Right lobe of liver (tissue), 6 donors: ENCODE measurements around the gene SIM2. TPM values are rescaled to one million over a fixed set of nuclear protein-coding genes. Genes with fewer than 3 reads are reported as not detected.

Experiments used
- ATAC-seq, 4 donors: fragments of 200-7000 bp; cut with Tn5 transposase; one replicate each; pipeline ENCODE4 v1.9.1; 2020; ENCODE audit warnings: mild to moderate bottlenecking in 4 of 4, moderate library complexity in 4 of 4
- DNase-seq, 3 donors: peaks; one replicate each; pipeline ENCODE4 v3.0.0-alpha.2; 2020
- H3K27ac ChIP-seq, 3 donors: fragments of 200-600 bp; one replicate each; pipeline ENCODE4 v1.8.0; 2022
- H3K27me3 ChIP-seq, 2 donors: fragments of 200-600 bp; one replicate each; pipeline ENCODE4 v1.8.0; 2022
- H3K36me3 ChIP-seq, 4 donors: fragments of 200-600 bp; sonication (generic) in 1 of 4; one replicate each; pipeline versions ENCODE4 v1.5.1 to v1.8.0; 2017 to 2022; ENCODE audit warnings: control low read depth in 1 of 4
- H3K4me1 ChIP-seq, 4 donors: fragments of 200-600 bp; sonication (generic) in 1 of 4; one replicate each; pipeline versions ENCODE4 v1.5.1 to v1.8.0; 2017 to 2022; ENCODE audit warnings: control low read depth in 1 of 4
- H3K4me3 ChIP-seq, 3 donors: fragments of 200-600 bp; one replicate each; pipeline ENCODE4 v1.8.0; 2022
- H3K9me3 ChIP-seq, 4 donors: fragments of 200-600 bp; sonication (generic) in 1 of 4; one replicate each; pipeline versions ENCODE4 v1.5.1 to v1.8.0; 2017 to 2022; ENCODE audit warnings: control low read depth in 1 of 4
- POLR2A ChIP-seq: fragments of 450-650 bp; IDR thresholded peaks from one replicate; pipeline ENCODE4 v1.6.1; 2017; ENCODE audit warnings: antibody characterized with exemption, mild to moderate bottlenecking
- WGBS: methylation state at CpG from one replicate; pipeline ENCODE4 v1.1.6; 2018; ENCODE audit warnings: low coverage, low lambda C conversion rate; ENCODE audit not compliant: insufficient coverage; ENCODE audit errors: missing lambda C conversion rate; 5-methylcytosine and 5-hydroxymethylcytosine counted together
- intact Hi-C, 2 donors: fragments of 100-400 bp; cut with DNase I; formaldehyde crosslinking; loops; one replicate each; pipeline versions ENCODE4 v1.11.2 to v1.14.1; 2022
- total RNA-seq, 6 experiments: library from RNA; depleted of rRNA in 2 of 6; stranded (reverse); fragments of >200 nt in 2 of 6; fragmentation: NEBNext Ultra II Directional in 3 of 6; extraction: Animal tissue kit (Norgen Biotek cat#: 25700) in 3 of 6; gene quantifications; one replicate each; pipeline versions ENCODE4 v1.1.0 to v1.2.4, GENCODE V29; 2016 to 2023
- TF ChIP-seq, protein P1 (sequence below), 4 donors: fragments of 200-600 bp in 3 of 4; fragments of 450-650 bp in 1 of 4; IDR thresholded peaks; one replicate each; pipeline versions ENCODE4 v1.5.1 to v1.8.0; 2016 to 2022; ENCODE audit warnings: antibody characterized with exemption in 4 of 4, mild to moderate bottlenecking in 2 of 4
- donor health status: DM: no; HTN: yes; CAD: no.
- donor health status: DM: no; HTN: no; CAD: no.
- donor health status: DM: no; HTN: no; CAD: no.
- donor health status: DM: no; HTN: yes; CAD: no.
- donor health status: DM: no; HTN: yes; CAD: no.

SIM2 gene
- total RNA-seq, 6 experiments from 2014 or later = not detected

DNA sequence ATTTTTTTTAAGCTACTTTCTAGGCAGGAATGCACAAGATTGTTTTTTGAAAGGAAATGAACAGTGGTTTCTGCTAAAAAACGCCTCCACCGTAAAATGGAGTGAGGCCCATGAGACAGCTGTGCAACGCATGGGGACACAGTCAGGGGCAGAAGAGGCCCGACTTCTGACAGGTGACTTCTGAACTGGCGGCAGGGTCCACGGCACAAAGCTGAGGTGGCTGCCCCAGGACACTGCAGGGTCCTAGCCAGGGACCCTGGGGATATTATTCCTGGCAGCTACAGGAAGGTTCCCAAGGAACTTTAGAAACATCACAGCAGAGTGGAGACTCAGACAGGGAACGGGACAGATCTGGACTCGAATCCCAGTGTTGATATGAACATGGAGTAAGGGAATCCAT lies 75.1 kb downstream of the SIM2 start:
- DNase-seq = no peak
- intact Hi-C loops = no loop called here
- Histone ChIP-seq H3K36me3 (no peaks in the 10 kb centered on the region), H3K4me1 (peaks cover 0 to 12% (median 4%) of the 10 kb centered on the region in 4 donors), H3K27ac (no peak overlapping the region), H3K9me3 (no peaks in the 10 kb centered on the region), H3K27me3 (no peaks in the 10 kb centered on the region), H3K4me3 (no peak overlapping the region)
- ATAC-seq = no peak
- WGBS = 59% methylated on average over 8 of the region's 8 CpGs
- TF ChIP-seq, protein P1, sequence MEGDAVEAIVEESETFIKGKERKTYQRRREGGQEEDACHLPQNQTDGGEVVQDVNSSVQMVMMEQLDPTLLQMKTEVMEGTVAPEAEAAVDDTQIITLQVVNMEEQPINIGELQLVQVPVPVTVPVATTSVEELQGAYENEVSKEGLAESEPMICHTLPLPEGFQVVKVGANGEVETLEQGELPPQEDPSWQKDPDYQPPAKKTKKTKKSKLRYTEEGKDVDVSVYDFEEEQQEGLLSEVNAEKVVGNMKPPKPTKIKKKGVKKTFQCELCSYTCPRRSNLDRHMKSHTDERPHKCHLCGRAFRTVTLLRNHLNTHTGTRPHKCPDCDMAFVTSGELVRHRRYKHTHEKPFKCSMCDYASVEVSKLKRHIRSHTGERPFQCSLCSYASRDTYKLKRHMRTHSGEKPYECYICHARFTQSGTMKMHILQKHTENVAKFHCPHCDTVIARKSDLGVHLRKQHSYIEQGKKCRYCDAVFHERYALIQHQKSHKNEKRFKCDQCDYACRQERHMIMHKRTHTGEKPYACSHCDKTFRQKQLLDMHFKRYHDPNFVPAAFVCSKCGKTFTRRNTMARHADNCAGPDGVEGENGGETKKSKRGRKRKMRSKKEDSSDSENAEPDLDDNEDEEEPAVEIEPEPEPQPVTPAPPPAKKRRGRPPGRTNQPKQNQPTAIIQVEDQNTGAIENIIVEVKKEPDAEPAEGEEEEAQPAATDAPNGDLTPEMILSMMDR (IDR thresholded peaks at IDR 0.05) = no peak
- no peak for TF ChIP-seq POLR2A

DNA sequence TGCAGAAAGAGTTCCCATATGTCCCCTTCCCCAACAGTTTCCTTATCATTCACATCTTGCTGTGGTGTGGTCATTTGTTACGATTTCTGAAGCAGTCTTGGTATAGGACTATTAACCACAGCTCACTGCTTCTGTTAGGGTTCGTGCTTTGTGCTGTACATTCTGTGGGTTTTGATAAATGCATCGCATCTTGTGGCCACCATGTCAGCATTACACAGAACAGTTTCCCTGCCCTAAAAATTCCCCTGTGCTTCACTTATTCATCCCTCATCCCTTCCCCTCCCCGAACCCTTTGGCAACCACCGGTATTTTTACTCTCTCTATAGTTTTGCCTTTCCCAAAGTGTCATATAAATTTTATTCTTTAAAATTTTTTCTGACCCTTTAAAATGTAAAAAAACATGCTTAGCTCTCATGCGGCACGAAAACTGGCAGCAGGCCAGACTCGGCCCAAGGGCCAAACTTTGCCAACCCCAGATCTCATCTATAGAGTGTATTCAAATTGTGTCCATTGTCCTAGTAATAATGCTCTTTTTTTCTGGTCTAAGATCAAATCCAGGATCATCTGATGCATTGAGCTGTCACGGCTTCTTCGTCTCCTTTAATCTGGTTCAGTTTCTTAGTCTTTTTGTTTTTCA lies 78.2 kb downstream of the SIM2 start:
- H3K4me3 ChIP-seq = no peak overlapping the region
- H3K27ac ChIP-seq = no peak overlapping the region
- no peaks in the 10 kb centered on the region for H3K27me3 ChIP-seq
- ATAC-seq = no peak
- peak in 1 of 3 donors; percentile 18 for DNase-seq
- H3K4me1 ChIP-seq = peaks cover 0 to 12% (median 4%) of the 10 kb centered on the region in 4 donors
- H3K36me3 ChIP-seq = no peaks in the 10 kb centered on the region
- H3K9me3 ChIP-seq = no peaks in the 10 kb centered on the region
- TF ChIP-seq POLR2A = no peak
- TF ChIP-seq, protein P1 (IDR thresholded peaks at IDR 0.05) = no peak
- 70% methylated on average over 10 of the region's 10 CpGs for WGBS
- intact Hi-C loops = no loop called here

DNA sequence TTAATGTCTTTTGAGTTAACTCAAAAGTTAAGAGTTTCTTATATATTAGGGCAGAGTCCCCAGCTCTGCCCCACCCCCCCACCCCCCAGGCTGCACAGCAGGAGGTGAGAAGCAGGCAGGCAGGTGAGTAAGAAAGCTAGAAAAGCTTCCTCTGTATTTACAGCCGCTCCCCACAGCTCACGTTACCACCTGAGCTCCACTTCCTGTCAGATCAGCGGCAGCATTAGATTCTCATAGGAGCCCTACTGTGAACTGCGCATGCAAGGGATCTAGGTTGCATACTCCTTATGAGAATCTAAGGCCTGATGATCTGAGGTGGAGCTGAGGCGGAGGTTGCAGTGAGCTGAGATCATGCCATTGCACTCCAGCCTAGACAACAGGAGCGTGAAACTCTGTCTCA lies 81.9 kb downstream of the SIM2 start:
- no peak for ATAC-seq
- Histone ChIP-seq H3K36me3 (no peaks in the 10 kb centered on the region), H3K4me1 (no peaks in the 10 kb centered on the region), H3K27ac (no peak overlapping the region), H3K4me3 (no peak overlapping the region), H3K9me3 (no peaks in the 10 kb centered on the region), H3K27me3 (no peaks in the 10 kb centered on the region)
- peak in 1 of 3 donors; percentile 10 for DNase-seq
- 67% methylated on average over 3 of the region's 6 CpGs for WGBS
- TF ChIP-seq, protein P1 (IDR thresholded peaks at IDR 0.05) = no peak
- TF ChIP-seq POLR2A = no peak
- intact Hi-C loops = no loop called here

DNA sequence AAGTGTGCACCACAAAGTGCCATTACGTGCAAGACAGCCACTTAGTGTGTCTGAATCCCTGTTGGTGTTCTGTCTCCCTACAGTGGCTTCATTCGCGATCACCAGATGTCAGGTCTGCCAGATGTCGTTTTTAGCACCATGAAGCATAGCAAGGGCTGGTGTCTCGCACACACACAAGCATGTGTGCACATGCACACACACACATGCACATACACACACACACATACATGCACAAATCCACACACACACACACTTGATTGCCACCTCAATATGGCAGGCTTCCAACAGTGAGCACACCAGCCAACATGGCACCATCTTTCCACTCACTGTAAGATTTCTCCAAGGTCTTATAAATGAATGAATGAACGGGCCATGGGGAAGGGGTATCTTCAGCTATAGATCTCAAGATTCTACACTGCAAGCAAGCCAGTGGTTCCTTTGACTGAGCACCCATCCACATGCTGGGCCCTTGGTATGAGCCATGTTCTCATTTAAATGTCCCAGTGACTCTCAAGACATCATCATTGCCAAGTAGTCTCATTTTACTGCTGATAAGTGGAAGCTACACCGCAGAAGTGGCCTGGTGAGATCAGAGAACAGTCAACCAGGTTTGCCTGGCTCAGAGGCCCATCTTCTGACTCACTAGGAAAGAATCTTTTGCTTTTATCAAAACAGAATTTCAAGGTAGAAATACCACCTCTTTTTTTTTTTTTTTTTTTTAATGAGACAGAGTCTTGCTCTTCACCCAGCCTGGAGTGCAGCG lies 84.9 kb downstream of the SIM2 start:
- Histone ChIP-seq H3K4me3 (no peak overlapping the region), H3K4me1 (no peaks in the 10 kb centered on the region), H3K27ac (no peak overlapping the region), H3K9me3 (no peaks in the 10 kb centered on the region), H3K27me3 (no peaks in the 10 kb centered on the region), H3K36me3 (no peaks in the 10 kb centered on the region)
- intact Hi-C loops = no loop called here
- TF ChIP-seq POLR2A = no peak
- WGBS = 98% methylated on average over 5 of the region's 8 CpGs
- no peak for DNase-seq
- ATAC-seq = no peak

DNA sequence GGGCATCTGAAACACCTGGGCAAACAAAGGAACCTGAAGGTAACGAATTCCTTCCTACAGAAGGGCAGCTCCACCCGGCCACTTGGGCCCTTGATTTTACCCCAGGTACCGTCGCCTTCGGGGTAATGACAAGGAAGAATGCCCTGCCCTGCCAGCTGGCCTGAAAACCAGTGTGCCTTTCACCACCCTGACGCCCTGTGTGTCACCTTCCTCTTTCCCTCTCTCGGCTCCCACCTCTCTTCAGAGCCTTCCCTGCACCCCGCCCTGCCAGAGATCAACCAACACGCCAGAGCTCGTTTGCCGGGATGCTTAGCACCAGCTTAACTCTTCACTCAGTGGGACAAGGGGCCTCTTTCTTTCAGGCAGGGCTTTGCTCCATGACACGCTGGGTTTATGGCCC lies 86.0 kb downstream of the SIM2 start:
- ATAC-seq (no peak), DNase-seq (no peak)
- intact Hi-C loops = no loop called here
- Histone ChIP-seq H3K27me3 (no peaks in the 10 kb centered on the region), H3K4me1 (no peaks in the 10 kb centered on the region), H3K36me3 (no peaks in the 10 kb centered on the region), H3K4me3 (no peak overlapping the region), H3K27ac (no peak overlapping the region), H3K9me3 (no peaks in the 10 kb centered on the region)
- WGBS = 92% methylated on average over 9 of the region's 12 CpGs
- TF ChIP-seq, protein P1 (IDR thresholded peaks at IDR 0.05) = no peak
- no peak for TF ChIP-seq POLR2A
